Stimulated activated CD4-positive, alpha-beta T cell treated with anti-CD3 and anti-CD28 coated beads, Interleukin-15, amount 100 ng/mL, for 24 hours (primary cell): Measurements from ENCODE around the gene NHLH2.
A peak's percentile ranks its signal among the peaks of the same experiment; 100 is the strongest.

ENCODE experiments used
- DNase-seq: peaks from one replicate; pipeline ENCODE4 v3.0.0-alpha.2; 2020

Gene NHLH2

GRCh38 chr1:115837740-115838421, 3.0 kb downstream of the NHLH2 start:
- peak; percentile 11 for DNase-seq

GRCh38 chr1:115837341-115837739, 3.6 kb downstream of the NHLH2 start:
- DNase-seq = no peak

- no peak for DNase-seq
Observed at GRCh38 chr1:115833856-115834255, 7.1 kb downstream of the NHLH2 start.

DNA sequence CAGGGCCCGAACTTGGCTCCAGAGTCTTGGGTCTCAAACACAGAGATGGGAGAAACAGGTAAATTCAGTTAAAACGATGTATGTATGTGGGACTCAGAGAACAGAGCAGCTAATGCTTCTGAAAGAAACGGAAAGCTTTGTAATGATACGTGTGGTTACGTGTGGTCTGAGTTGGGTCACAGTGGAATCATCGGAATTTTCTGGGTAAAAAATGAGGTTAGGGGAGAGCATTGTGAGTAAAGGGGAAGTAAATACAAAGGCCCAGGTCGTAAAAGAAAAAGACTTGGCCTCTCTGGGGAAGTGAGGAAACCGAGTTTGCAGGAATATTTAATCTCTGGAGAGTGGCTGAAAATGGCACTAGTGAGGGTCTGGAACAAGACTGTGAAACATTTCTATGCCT, 8.3 kb downstream of the NHLH2 start:
- DNase-seq = no peak

DNA sequence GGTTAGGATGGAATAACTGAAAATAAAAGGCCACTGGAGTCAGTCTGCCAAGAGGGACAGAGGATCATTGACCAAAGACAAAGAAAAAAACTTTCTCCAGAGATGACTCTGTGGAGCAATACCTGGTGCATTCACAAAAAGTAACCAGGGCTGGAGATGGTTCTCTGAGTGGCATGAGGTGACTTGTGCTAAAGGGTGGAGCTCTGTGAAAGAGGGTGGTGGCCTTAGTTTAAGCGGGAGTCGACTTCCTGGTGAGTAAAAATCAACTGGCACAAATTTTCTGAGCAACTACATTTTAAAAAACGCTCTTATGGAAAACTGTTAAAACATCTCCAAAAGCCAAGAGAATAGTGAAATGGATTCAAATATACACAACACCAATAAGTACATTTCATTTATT, 10.0 kb downstream of the NHLH2 start:
- no peak for DNase-seq

DNA sequence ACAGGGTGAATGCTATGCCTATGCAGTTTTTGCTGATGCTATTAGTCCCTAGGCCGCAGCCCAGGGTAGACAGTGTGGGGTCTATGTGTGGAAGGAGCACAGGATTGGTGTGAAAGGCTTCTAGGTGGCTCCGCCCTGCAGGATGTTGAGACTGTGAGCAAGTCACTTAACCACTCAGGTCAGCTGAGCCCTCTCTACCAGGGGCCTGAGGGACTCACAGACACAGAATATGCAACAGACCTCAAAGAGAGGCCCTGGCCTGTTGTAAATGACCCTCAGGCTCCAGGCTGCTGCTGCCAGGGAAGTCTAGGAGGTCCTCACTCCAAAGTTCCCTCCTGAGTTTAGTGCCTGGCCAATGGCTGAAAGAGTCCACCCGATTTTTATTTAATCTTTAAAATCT, 11.0 kb downstream of the NHLH2 start:
- no peak for DNase-seq

DNA sequence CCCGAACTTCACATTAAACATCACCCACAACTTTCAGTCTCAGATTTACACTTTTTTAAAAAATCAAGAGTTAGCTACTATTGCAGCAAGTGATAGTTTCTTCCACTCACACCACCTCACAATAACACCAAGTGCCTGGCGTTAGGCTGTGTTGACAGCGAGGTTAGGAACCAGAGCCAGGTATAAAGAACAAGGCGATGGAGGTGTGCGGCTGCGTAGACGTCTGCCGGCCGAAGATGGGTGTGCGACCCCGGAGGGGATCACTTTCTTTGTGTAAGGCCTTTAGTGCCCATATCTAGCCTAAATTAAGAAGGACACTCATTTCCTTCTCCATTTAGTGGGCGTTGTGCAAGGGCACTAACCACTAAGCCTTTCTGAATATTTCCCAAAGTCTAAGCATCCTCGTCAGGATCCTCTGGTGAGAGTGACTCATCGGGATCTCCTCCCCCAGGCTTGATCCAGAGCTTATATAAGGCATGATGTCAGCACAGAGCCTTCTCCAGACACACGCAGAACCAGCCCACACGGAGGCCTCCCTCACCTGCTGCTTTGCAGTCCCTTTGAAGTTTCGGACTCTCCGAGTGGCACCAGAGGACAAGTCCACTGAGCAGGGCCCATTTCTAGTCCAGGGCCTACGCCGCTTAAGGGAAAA, 11.8 kb downstream of the NHLH2 start:
- no peak for DNase-seq

GRCh38 chr1:115828101-115829022, 12.6 kb downstream of the NHLH2 start:
- DNase-seq = peak; percentile 20

- no peak for DNase-seq
Observed at GRCh38 chr1:115827452-115828044, 13.4 kb downstream of the NHLH2 start.

DNA sequence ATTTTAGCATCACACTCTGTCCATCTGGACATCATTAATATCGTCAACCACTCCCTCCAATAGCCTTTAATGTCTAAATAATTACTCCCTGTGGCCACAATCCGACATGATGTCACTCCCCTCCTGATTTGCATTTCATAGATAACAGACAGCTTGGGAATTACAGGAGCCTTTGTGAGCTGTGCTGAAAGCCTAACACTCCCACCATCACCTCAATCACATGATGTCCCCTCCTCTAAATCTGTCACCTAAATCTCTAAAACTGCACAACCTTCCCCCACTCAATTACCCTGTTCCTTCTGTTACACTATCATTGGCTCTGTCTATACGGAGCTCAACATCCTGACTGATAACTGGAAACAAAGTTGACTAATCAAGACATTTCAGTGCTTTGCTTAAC, 14.3 kb downstream of the NHLH2 start:
- DNase-seq = no peak

DNA sequence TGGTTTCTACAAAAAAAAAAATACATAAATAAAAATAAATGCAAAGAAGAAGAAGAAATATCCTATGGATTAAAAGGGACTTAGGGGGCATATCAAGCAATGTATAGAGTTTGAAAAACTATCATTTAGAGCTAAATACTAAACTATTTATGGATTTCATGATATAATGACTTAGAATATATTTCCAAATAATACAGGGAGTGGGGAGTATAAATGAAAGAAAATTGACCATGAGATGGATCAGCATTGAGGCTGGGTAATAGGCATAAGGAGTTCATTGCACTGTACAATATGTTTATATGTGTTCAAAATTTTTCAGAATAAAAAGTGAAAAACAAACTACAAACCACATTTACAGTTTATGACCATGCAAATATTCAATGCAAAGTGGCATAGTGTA, 18.8 kb downstream of the NHLH2 start:
- DNase-seq = no peak

DNA sequence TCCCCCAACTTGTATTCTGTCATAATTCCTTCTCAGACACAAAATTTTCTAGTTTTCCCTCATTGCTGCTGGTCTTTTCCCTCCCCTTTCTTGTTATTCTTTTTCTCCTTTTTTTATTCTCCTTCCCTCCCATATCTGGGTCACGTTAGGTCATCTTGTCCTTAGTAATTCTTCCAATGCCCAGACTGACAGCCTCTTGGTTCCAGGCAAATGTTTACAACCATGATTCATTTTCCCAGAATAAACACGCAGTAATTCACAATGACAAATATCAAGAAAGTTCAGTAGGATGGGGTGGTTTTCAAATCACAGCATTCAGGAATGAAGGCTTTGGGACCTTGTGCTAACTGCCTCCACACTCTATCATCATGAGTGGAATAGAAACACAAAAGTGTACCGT, 25.2 kb downstream of the NHLH2 start:
- DNase-seq = no peak

DNA sequence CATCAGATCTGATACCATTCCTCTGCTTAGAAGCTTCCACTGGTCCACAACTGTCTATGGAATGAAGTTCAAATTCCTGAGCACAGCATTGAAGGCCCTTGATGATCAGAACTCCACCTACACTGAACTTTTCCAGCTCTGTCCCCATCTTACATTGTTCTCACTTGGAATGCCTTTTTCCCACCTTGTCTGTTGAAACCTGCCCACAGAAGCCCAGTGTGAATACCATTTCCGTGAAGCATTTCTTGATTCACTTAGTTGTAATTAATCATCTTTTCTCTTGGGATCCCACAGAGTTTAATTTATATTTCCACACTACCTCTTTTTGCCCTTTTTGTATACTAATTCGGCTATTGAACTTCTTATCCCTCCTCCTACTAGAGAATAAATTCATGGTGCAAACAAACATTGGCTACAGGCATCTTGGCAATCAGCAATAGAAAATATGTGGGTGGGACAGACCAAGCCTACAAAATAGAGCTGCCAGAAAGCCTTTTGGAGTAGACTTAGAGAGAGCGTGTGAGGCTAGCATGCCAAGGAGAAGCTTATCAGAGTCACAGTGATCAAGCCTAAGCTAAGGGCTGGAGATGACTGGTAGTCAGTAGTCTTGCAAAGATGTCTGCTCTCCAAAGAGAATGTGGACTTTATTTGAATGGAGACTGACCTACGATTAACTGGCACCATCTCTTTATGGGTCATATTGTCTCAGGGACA, 26.1 kb downstream of the NHLH2 start:
- DNase-seq = no peak

- DNase-seq = no peak
Observed at GRCh38 chr1:115813727-115814126, 27.2 kb downstream of the NHLH2 start.

GRCh38 chr1:115811140-115811828, 29.6 kb downstream of the NHLH2 start:
- DNase-seq = no peak

- no peak for DNase-seq
Observed at GRCh38 chr1:115810609-115811008, 30.3 kb downstream of the NHLH2 start.

DNA sequence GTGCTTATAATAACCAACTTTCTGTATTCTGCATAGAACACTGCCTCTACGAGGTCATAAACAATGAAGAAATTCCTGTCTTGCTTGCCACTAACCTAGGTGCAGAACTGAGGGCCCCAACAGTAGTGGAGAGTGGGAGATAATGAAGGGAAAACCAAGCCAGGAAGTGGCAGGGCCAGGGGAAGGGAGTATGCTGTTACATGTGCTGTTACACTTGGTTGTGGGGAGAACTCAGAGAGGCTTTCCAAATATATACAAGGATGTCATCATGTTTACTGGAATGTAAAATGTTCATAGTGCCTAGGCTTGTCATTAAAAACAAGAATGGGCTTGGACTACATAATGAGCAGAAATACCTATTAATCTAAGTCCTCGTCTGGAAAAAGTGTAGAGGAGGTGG, 31.1 kb downstream of the NHLH2 start:
- no peak for DNase-seq

GRCh38 chr1:115809076-115809475, 31.9 kb downstream of the NHLH2 start:
- DNase-seq = no peak

- peak; percentile 58 for DNase-seq
Observed at GRCh38 chr1:115807723-115808122, 33.2 kb downstream of the NHLH2 start.

- no peak for DNase-seq
Observed at GRCh38 chr1:115805597-115805996, 35.3 kb downstream of the NHLH2 start.

GRCh38 chr1:115802416-115802815, 38.5 kb downstream of the NHLH2 start:
- no peak for DNase-seq

DNA sequence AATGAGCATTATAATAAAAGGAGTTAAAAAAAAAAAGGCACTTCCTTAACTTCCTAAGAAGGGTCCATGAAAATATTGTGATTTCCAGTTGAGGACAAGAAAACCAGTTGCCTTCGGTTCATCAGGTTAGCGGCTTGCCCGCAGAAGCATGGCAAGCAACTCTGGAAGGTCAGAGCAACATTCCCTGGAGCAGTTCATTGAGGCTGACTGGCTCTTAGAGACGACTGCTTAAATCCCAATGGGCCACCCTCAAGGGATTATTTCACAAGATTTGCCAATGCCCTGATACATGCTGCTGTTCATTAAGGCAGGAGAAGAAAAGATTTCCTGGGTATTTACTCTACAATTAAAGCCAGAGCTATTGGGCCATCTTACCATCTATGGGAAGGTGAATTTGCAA, 43.4 kb downstream of the NHLH2 start:
- no peak for DNase-seq
